DOHH2 (cell line): ENCODE results near the gene FBXO4.
A peak's percentile ranks its signal among the peaks of the same experiment; 100 is the strongest.

ENCODE experiments used
- EZH2phosphoT487 ChIP-seq: fragments of 200-600 bp; sonication (generic); IDR thresholded peaks from 2 replicates; pipeline ENCODE4 v1.6.1; 2017; ENCODE audit warnings: borderline replicate concordance, mild to moderate bottlenecking, antibody characterized with exemption, low read length, moderate library complexity, mixed read lengths
- TF ChIP-seq, protein P1 (sequence below): fragments of 200-600 bp; sonication (generic); IDR thresholded peaks from one replicate; pipeline ENCODE4 v1.5.1; 2014; ENCODE audit warnings: antibody characterized with exemption, mild to moderate bottlenecking, low read depth, low read length; ENCODE audit not compliant: poor library complexity, severe bottlenecking

DNA sequence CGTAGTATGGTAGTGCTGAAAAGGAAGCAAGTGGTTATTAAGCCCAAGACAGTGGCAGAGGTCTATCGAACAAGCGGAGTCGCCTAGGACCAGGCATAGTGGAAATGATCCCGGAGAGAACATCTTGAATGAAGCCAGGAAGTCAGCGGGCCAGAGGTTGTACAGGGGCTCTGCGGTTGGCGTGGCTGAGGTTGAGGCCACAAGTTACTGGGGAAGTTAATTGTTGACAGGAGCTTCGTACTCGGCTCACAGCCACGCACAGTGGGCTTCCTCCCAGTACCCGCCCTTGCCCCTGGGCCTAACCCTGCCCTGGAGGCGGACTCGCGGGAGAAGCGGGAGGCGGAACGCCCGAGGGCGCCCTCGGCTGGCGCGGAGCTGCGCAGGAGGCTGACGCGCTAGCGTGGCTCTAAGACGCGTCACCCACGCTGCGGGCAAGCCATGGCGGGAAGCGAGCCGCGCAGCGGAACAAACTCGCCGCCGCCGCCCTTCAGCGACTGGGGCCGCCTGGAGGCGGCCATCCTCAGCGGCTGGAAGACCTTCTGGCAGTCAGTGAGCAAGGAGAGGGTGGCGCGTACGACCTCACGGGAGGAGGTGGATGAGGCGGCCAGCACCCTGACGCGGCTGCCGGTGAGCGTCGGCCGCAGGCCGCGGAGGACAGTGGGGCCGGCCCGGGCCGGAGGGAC lies at the start of gene FBXO4:
- TF ChIP-seq, protein P1, sequence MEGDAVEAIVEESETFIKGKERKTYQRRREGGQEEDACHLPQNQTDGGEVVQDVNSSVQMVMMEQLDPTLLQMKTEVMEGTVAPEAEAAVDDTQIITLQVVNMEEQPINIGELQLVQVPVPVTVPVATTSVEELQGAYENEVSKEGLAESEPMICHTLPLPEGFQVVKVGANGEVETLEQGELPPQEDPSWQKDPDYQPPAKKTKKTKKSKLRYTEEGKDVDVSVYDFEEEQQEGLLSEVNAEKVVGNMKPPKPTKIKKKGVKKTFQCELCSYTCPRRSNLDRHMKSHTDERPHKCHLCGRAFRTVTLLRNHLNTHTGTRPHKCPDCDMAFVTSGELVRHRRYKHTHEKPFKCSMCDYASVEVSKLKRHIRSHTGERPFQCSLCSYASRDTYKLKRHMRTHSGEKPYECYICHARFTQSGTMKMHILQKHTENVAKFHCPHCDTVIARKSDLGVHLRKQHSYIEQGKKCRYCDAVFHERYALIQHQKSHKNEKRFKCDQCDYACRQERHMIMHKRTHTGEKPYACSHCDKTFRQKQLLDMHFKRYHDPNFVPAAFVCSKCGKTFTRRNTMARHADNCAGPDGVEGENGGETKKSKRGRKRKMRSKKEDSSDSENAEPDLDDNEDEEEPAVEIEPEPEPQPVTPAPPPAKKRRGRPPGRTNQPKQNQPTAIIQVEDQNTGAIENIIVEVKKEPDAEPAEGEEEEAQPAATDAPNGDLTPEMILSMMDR: peak; percentile 66
- no peak for TF ChIP-seq EZH2phosphoT487
